ENCODE results near the gene SSTR5.

DNA sequence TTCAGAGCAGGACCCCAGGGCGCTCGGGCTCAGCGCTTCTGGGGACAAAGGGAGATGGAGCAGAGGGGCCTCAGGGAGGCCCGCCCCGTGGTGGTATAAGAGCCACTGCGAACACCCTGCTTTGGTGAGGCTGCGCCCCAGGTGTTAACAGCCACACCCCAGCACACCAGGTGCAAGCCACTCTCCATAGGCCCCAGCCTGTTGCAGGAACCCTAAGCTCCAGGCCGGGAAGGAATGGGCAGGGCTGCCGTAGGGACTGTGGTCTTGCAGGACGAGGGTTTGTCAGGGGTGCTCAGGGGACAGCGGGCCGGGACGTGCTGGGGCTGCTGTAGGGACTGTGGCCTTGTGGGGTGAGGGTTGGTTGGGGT, 17.0 kb upstream of the SSTR5 start:
- TF ChIP-seq, protein P1, sequence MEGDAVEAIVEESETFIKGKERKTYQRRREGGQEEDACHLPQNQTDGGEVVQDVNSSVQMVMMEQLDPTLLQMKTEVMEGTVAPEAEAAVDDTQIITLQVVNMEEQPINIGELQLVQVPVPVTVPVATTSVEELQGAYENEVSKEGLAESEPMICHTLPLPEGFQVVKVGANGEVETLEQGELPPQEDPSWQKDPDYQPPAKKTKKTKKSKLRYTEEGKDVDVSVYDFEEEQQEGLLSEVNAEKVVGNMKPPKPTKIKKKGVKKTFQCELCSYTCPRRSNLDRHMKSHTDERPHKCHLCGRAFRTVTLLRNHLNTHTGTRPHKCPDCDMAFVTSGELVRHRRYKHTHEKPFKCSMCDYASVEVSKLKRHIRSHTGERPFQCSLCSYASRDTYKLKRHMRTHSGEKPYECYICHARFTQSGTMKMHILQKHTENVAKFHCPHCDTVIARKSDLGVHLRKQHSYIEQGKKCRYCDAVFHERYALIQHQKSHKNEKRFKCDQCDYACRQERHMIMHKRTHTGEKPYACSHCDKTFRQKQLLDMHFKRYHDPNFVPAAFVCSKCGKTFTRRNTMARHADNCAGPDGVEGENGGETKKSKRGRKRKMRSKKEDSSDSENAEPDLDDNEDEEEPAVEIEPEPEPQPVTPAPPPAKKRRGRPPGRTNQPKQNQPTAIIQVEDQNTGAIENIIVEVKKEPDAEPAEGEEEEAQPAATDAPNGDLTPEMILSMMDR (IDR thresholded peaks at IDR 0.05 in 2 of 3, conservative IDR thresholded peaks at IDR 0.05 in 1 of 3; ENCODE audit: control insufficient read depth in 2 of 3, extremely low read depth in 1 of 3, insufficient read depth in 1 of 3, low read depth in 3 of 3, low read length in 3 of 3) = no peak
- TF ChIP-seq EP300 (IDR thresholded peaks at IDR 0.05; ENCODE audit: borderline replicate concordance in 1 of 2, control insufficient read depth in 1 of 2, low read depth in 2 of 2, low read length in 2 of 2) = no peak
- no peak for TF ChIP-seq SIN3A (IDR thresholded peaks at IDR 0.05; ENCODE audit: low read depth, low read length)
- TF ChIP-seq JUND (IDR thresholded peaks at IDR 0.05; ENCODE audit: low read depth, low read length) = no peak
- no peak for TF ChIP-seq EZH2 (IDR thresholded peaks at IDR 0.05; ENCODE audit: borderline replicate concordance, control insufficient read depth, low read depth, low read length)
- no peak for TF ChIP-seq RFX5 (IDR thresholded peaks at IDR 0.05; ENCODE audit: low read depth, low read length)
- TF ChIP-seq IKZF1 (conservative IDR thresholded peaks at IDR 0.05) = no peak
- TF ChIP-seq SRF (IDR thresholded peaks at IDR 0.05; ENCODE audit: low read depth in 2 of 2, low read length in 2 of 2) = no peak
- no peak for TF ChIP-seq SMARCA5 (IDR thresholded peaks at IDR 0.05)
- no peak for TF ChIP-seq ZZZ3 (IDR thresholded peaks at IDR 0.05; ENCODE audit: control insufficient read depth, insufficient read length, low read depth)
- TF ChIP-seq RAD21 (IDR thresholded peaks at IDR 0.05; ENCODE audit: insufficient read depth, low read depth, low read length) = no peak

Measured in GM12878 (cell line).